GM18867 (cell line): Measurements from ENCODE around the gene PCGF5.
A peak's percentile ranks its signal among the peaks of the same experiment; 100 is the strongest.
"Not testable (repeated sequence)": the region's sequence is repeated elsewhere in the genome, so short reads cannot be mapped to it uniquely, and the experiment has no call there.

Experiments used
- ATAC-seq: cut with Tn5 transposase; IDR thresholded peaks from one replicate; pipeline ENCODE4 v1.9.1; 2021; ENCODE audit warnings: mild to moderate bottlenecking, moderate library complexity; ENCODE audit not compliant: unreplicated experiment

Gene PCGF5

DNA sequence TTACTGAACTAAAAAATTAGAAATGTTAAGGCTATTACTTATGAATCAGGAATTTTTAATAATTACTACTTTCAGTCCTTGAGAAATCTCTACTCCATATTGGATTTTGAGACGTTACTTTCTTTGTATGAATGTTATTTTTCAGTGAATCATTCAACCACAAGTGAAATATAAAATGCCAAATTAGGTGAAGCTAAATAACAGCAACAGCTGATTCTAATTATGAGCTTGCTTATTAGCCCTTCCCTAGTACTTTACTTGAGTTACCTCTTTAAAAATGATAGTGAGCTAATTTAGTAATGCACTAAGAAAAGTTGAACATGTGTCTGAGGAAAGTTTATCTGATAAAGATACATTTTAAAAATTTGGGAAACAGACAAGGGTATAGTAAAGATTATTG is 51.4 kb downstream of the PCGF5 start:
- no peak for ATAC-seq

DNA sequence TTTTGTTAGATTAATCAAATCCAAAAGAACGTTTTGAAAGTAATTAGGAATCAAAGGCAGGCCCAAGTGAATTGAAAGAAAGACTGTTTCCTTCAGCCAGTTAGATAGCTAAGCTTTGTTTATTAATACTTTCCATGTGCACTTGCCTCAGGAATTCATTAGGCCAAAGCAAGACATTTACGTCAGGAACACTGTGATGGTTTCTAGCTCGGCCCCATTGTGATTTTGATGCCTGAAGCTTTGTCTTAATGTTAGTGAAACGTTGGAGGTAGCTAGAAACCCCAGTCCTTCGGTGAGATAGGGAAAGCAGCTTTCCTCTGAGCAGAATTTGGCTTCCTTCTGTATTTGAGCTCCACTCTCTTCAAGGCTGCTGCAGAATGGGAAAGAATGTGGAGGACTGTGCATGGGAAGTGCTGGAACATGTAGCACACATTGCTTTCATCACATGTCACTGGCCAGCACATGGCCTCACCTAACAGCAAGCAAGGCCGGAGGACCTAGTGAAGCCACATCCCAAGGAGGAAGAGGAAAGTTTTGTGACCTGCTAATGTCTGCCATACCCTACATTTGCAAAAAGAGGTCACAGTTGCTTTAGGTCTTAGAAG is 64.1 kb downstream of the PCGF5 start:
- ATAC-seq = no peak

- ATAC-seq = no peak
Measured at GRCh38 chr10:91286572-91286971, 66.1 kb downstream of the PCGF5 start.

DNA sequence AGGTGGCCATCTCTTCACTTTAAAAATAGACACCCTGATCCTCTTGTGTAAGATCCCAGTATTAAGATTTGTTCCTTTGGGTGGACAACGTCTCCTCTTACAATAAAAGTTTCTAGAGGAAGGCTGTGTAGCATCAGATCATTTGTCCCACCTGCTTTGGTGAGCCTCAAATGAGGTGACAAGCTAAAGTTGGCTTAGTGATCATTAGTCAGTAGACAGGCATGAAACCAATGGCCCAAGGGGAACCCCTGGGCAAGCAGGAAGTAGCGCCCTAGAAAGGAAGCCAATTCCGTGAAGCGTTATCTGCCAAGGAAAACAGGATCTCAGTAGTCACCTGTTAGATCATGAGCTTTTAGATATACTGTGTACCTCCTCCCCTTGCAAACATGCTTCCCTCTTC is 66.8 kb downstream of the PCGF5 start:
- no peak for ATAC-seq

- ATAC-seq = no peak
Measured at GRCh38 chr10:91287912-91288311, 67.4 kb downstream of the PCGF5 start.

- ATAC-seq = no peak
Measured at GRCh38 chr10:91289305-91289704, 68.8 kb downstream of the PCGF5 start.

DNA sequence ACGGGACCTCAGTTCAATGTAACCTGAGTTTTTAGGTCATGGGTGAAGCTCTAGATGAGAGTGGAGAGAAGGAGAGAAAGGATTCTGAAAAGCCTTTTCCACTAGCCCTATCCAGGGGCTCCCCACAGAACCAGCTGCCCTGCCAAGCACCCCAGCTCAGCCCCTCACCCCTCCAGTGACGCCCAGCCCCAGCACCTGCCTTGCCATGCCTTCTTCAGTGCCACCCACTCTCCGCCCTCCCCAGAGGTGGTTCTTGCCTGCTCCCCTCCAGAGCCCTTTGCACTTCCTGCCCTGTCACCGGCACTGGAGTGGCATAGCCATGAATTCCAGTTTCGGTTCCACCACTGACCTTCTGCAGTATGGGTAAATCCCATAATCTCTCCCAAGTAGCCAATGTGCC is 70.1 kb downstream of the PCGF5 start:
- no peak for ATAC-seq

- ATAC-seq = no peak
Measured at GRCh38 chr10:91294134-91294906, 73.9 kb downstream of the PCGF5 start.

DNA sequence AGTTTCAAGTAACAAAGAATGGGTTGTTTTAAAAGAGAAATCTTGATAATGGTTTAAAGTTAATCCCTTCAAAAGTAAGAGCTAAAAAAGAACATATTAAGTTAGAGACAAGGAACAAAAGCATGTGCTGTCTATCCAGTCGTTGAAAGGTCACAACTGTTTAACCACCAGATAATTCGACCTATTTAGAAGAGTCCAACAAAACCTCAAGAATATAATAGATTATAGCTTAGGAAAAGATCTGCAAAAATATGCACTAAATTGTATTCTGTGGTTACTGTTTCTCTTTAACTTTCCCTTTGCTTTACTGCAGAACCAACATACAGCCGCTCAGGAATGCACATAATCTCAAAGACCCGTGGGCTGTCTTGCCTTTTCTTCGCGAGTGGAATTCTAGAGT is 74.9 kb downstream of the PCGF5 start:
- no peak for ATAC-seq

- ATAC-seq = no peak
Measured at GRCh38 chr10:91296471-91296870, 76.0 kb downstream of the PCGF5 start.

DNA sequence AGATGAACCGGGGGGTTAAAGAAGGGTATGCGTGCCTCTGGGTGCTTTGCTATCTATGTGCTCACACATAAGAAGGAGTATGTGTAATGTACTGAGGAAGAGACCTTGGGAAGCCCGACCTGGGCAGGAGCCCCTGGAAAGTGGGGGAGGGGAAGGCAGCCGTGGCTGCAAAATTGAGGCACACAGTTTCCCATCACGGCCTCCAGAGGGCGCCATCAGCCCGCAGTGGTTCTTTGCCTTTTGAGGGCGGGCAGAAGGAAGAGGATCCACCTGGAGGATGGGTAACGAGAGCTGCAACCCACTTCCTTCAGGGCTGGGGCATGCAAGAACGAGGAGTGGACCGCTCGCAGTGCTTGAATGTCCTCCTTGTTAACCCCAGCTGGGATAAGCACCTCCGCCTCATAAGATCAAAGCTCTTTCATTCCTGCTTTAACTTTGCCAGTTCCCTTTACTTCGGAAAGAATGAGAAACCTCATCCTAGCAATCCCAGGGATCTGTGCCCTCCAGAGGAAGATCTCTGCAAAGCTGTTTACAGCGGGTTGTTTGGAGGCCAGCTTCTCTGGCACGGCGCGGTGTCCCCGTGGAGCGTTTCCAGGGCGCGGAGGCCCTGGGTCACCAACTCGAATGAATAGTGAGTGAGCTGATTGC is 77.9 kb downstream of the PCGF5 start:
- peak; percentile 88 for ATAC-seq

DNA sequence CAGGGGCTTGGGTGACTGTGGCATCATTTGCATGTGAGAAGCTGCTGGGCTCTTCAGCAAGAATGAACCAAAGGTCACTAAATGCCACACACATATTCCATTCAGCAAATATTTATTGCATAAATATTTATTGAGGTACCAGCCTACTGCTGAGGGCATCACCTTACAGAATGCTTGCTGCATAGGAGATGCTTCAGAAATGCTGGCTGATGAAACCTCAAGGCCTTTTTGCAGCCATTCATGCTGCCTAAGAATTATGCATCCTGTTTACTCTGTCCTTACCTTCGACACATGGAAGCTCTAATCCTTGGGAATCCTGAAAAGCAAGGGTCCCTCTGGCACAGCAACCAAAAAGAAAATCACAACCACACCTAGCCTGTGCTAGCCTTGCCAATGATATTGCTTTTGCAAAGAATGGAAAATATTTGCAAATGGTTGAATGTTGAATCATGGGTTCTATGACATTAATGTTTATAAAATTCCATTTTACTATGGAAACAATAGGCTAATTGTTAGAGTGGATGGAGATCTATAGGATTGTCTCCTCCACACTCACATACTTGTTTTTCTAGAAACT is 79.6 kb downstream of the PCGF5 start:
- ATAC-seq = no peak

DNA sequence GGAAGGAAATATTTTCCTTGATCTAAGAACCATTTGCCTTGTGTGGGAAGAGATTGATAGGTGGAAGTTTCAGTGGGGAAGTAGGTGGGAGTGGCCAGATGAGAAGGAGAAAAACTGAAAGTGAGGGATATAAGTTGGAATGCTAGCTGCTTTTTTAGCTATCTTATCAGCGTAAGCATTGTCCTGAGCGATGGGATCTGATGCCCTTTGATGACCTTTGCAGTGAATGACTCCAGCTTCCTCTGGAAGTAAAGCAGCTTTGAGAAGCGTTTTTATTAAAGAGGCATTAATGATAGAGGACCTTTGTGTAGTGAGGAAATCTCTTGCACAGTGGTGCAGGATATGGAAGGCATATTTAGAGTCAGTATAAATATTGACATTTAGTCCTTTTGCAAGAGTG is 82.5 kb downstream of the PCGF5 start:
- ATAC-seq = not testable (repeated sequence)

- ATAC-seq = not testable (repeated sequence)
Measured at GRCh38 chr10:91305979-91306378, 85.5 kb downstream of the PCGF5 start.

- no peak for ATAC-seq
Measured at GRCh38 chr10:91307489-91307888, 87.0 kb downstream of the PCGF5 start.

- ATAC-seq = no peak
Measured at GRCh38 chr10:91309711-91310110, 89.2 kb downstream of the PCGF5 start.

DNA sequence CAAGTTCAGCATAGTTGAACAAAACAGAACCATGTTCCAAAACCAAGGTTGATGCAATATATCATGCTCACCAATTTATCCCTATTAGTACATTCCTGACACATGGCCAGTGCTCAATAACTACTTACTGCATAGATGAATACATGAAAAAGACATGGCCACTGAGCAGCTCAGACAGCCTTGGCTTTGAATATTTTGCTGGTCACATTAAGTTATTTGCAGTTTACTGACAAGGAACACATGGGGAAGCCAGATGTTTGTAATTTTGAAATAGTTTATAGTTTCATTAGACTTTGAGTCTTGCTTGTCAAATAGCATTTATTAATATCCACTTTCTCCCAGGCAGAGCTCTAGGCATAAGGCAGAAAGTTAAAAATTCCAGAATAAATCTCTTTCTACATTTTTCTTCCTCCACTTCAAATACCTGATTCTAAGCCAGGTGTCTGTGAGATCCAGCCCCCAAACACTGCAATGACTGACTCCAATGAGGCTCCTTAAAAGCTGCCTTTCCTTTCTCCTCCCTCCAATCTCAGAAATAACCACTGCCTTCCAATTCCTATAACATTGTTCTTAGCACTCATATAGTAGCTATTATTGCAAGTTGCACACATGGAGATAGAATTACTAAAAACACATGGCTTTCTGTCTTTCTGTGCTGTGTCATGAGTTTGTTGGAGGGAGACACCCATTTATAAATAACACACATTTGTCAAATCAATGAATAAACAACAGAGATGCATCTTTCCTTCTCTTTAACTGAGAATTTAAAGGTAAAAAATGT is 91.3 kb downstream of the PCGF5 start:
- no peak for ATAC-seq

GRCh38 chr10:91312382-91312733 is 91.9 kb downstream of the PCGF5 start:
- no peak for ATAC-seq

- ATAC-seq = no peak
Measured at GRCh38 chr10:91313796-91314485, 93.5 kb downstream of the PCGF5 start.

GRCh38 chr10:91316486-91316885 is 96.0 kb downstream of the PCGF5 start:
- ATAC-seq = no peak

DNA sequence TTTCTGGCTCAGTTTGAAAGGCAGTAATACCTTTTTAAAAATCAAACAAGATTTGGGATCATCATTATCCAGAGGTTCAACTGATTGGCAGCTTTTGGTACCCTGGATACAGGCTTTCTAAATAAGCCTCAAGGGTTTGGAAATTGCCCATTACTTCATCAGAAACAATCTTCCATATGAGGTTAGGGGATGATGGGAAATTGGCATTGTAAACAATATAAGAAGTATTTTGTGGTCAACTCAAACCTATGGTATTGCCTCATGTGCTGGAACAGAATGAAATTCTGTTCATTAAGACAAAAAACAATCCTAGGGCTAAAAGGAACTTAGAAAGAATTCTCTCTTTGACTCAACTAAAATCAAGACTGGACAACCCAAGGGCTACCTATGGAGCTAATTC is 97.1 kb downstream of the PCGF5 start:
- ATAC-seq = no peak
